HEK293 (cell line): ENCODE results near the gene NPAS2.
A peak's percentile ranks its signal among the peaks of the same experiment; 100 is the strongest.

Experiments
- AEBP2 ChIP-seq: fragments of 450-650 bp; formaldehyde crosslinking; IDR thresholded peaks from 2 replicates; pipeline ENCODE4 v1.5.1; 2016; ENCODE audit warnings: missing biosample characterization, missing genetic modification characterization, borderline replicate concordance
- GLI4 ChIP-seq: fragments of 450-650 bp; formaldehyde crosslinking; IDR thresholded peaks from 2 replicates; pipeline ENCODE4 v1.5.1; 2016; ENCODE audit warnings: missing biosample characterization, missing genetic modification characterization
- RBAK ChIP-seq: fragments of 450-650 bp; formaldehyde crosslinking; IDR thresholded peaks from 2 replicates; pipeline ENCODE4 v1.5.1; 2016; ENCODE audit warnings: missing biosample characterization, missing genetic modification characterization
- SCRT1 ChIP-seq: fragments of 450-650 bp; formaldehyde crosslinking; IDR thresholded peaks from 2 replicates; pipeline ENCODE4 v1.5.1; 2016; ENCODE audit warnings: missing biosample characterization, missing genetic modification characterization, borderline replicate concordance
- TSHZ1 ChIP-seq: fragments of 450-650 bp; formaldehyde crosslinking; IDR thresholded peaks from 2 replicates; pipeline ENCODE4 v1.5.1; 2016; ENCODE audit warnings: missing biosample characterization, missing genetic modification characterization, borderline replicate concordance
- ZBTB11 ChIP-seq: fragments of 450-650 bp; formaldehyde crosslinking; conservative IDR thresholded peaks from 2 replicates; pipeline ENCODE4 v1.5.1; 2016; ENCODE audit warnings: low read depth, missing biosample characterization, missing genetic modification characterization
- ZFHX2 ChIP-seq: fragments of 450-650 bp; formaldehyde crosslinking; conservative IDR thresholded peaks from 2 replicates; pipeline ENCODE4 v1.5.1; 2016; ENCODE audit warnings: missing biosample characterization, missing genetic modification characterization
- ZFP69B ChIP-seq: fragments of 450-650 bp; formaldehyde crosslinking; IDR thresholded peaks from 2 replicates; pipeline ENCODE4 v1.5.1; 2016; ENCODE audit warnings: missing biosample characterization, missing genetic modification characterization
- ZNF133 ChIP-seq: fragments of 450-650 bp; formaldehyde crosslinking; IDR thresholded peaks from 2 replicates; pipeline ENCODE4 v1.5.1; 2016; ENCODE audit warnings: missing biosample characterization, missing genetic modification characterization
- ZNF292 ChIP-seq: fragments of 450-650 bp; formaldehyde crosslinking; IDR thresholded peaks from 2 replicates; pipeline ENCODE4 v1.5.1; 2016; ENCODE audit warnings: low read depth, missing biosample characterization, missing genetic modification characterization, borderline replicate concordance
- ZNF311 ChIP-seq: fragments of 450-650 bp; formaldehyde crosslinking; IDR thresholded peaks from 2 replicates; pipeline ENCODE4 v1.5.1; 2017; ENCODE audit warnings: missing biosample characterization, missing genetic modification characterization, borderline replicate concordance
- ZNF354C ChIP-seq: fragments of 450-650 bp; formaldehyde crosslinking; IDR thresholded peaks from 2 replicates; pipeline ENCODE4 v1.5.1; 2016; ENCODE audit warnings: missing biosample characterization, missing genetic modification characterization, low read depth, borderline replicate concordance
- ZNF391 ChIP-seq: fragments of 450-650 bp; formaldehyde crosslinking; IDR thresholded peaks from 2 replicates; pipeline ENCODE4 v1.5.1; 2016; ENCODE audit warnings: low read depth, missing biosample characterization, missing genetic modification characterization, borderline replicate concordance
- ZNF48 ChIP-seq: fragments of 450-650 bp; formaldehyde crosslinking; IDR thresholded peaks from 2 replicates; pipeline ENCODE4 v1.5.1; 2016; ENCODE audit warnings: missing biosample characterization, missing genetic modification characterization
- ZNF513 ChIP-seq: fragments of 450-650 bp; IDR thresholded peaks from 2 replicates; pipeline ENCODE4 v1.5.1; 2018; ENCODE audit warnings: missing biosample characterization, missing genetic modification characterization
- ZNF518A ChIP-seq: fragments of 450-650 bp; formaldehyde crosslinking; conservative IDR thresholded peaks from 2 replicates; pipeline ENCODE4 v1.5.1; 2016; ENCODE audit warnings: low read depth, missing biosample characterization, missing genetic modification characterization
- ZNF530 ChIP-seq: fragments of 450-650 bp; formaldehyde crosslinking; IDR thresholded peaks from 2 replicates; pipeline ENCODE4 v1.5.1; 2016; ENCODE audit warnings: low read depth, missing biosample characterization, missing genetic modification characterization
- ZNF549 ChIP-seq: fragments of 450-650 bp; IDR thresholded peaks from 2 replicates; pipeline ENCODE4 v1.5.1; 2018; ENCODE audit warnings: missing biosample characterization, missing genetic modification characterization, mild to moderate bottlenecking, inconsistent platforms, moderate library complexity
- ZNF621 ChIP-seq: fragments of 450-650 bp; formaldehyde crosslinking; IDR thresholded peaks from 2 replicates; pipeline ENCODE4 v1.5.1; 2017; ENCODE audit warnings: missing biosample characterization, missing genetic modification characterization
- ZNF658 ChIP-seq: fragments of 450-650 bp; formaldehyde crosslinking; IDR thresholded peaks from 2 replicates; pipeline ENCODE4; 2016; ENCODE audit warnings: missing biosample characterization, missing genetic modification characterization
- ZNF660 ChIP-seq: fragments of 450-650 bp; IDR thresholded peaks from 2 replicates; pipeline ENCODE4 v1.5.1; 2018; ENCODE audit warnings: missing biosample characterization, mild to moderate bottlenecking, missing genetic modification characterization
- ZNF692 ChIP-seq: fragments of 450-650 bp; formaldehyde crosslinking; IDR thresholded peaks from 2 replicates; pipeline ENCODE4 v1.5.1; 2016; ENCODE audit warnings: missing biosample characterization, missing genetic modification characterization
- ZNF768 ChIP-seq: fragments of 450-650 bp; formaldehyde crosslinking; IDR thresholded peaks from 2 replicates; pipeline ENCODE4 v1.5.1; 2018; ENCODE audit warnings: missing biosample characterization, mild to moderate bottlenecking, missing genetic modification characterization
- ZSCAN16 ChIP-seq: fragments of 450-650 bp; formaldehyde crosslinking; IDR thresholded peaks from 2 replicates; pipeline ENCODE4 v1.5.1; 2016; ENCODE audit warnings: missing biosample characterization, missing genetic modification characterization

NPAS2 gene

GRCh38 chr2:100799686-100800085, 20.3 kb upstream of the NPAS2 start (continued):
- no peak for TF ChIP-seq TSHZ1 (tag by site-specific recombination)
- TF ChIP-seq ZNF692 (tag by site-specific recombination), result peak; percentile 56; the same call in 1 of the 2 replicates
- no peak for TF ChIP-seq ZNF48 (tag by site-specific recombination)
- TF ChIP-seq ZNF292 (tag by site-specific recombination), result no peak
- TF ChIP-seq ZNF549 (tag by site-specific recombination), result no peak
- TF ChIP-seq ZNF354C (tag by site-specific recombination), result no peak
- no peak for TF ChIP-seq ZNF621 (tag by site-specific recombination)
- TF ChIP-seq ZFHX2 (tag by site-specific recombination), result no peak
- TF ChIP-seq ZNF133 (tag by site-specific recombination), result no peak
- TF ChIP-seq ZNF658 (tag by site-specific recombination), result no peak
- TF ChIP-seq ZBTB11, result no peak
- TF ChIP-seq ZNF391, result no peak
- TF ChIP-seq ZNF660 (tag by site-specific recombination), result no peak
- TF ChIP-seq ZNF311 (tag by site-specific recombination), result no peak
- no peak for TF ChIP-seq ZSCAN16 (tag by site-specific recombination)
- no peak for TF ChIP-seq ZNF518A (tag by site-specific recombination)
- peak; percentile 45; the same call in 1 of the 2 replicates for TF ChIP-seq ZFP69B (tag by site-specific recombination)
- no peak for TF ChIP-seq SCRT1 (tag by site-specific recombination)
- TF ChIP-seq RBAK, result no peak
- no peak for TF ChIP-seq GLI4 (tag by site-specific recombination)
- no peak for TF ChIP-seq ZNF530 (tag by site-specific recombination)
- no peak for TF ChIP-seq ZNF768
- no peak for TF ChIP-seq ZNF513 (tag by site-specific recombination)
- TF ChIP-seq AEBP2, result no peak
